Raji (cell line): Measurements from ENCODE around the gene GOLGA8F.
"Not testable (repeated sequence)": the region's sequence is repeated elsewhere in the genome, so short reads cannot be mapped to it uniquely, and the experiment has no call there.

Experiments
- POLR2A ChIP-seq: IDR thresholded peaks from 2 replicates; pipeline ENCODE4 v1.6.1; 2011; ENCODE audit warnings: low read depth, low read length, control low read depth; ENCODE audit not compliant: insufficient read depth

The GOLGA8F gene, protein sequence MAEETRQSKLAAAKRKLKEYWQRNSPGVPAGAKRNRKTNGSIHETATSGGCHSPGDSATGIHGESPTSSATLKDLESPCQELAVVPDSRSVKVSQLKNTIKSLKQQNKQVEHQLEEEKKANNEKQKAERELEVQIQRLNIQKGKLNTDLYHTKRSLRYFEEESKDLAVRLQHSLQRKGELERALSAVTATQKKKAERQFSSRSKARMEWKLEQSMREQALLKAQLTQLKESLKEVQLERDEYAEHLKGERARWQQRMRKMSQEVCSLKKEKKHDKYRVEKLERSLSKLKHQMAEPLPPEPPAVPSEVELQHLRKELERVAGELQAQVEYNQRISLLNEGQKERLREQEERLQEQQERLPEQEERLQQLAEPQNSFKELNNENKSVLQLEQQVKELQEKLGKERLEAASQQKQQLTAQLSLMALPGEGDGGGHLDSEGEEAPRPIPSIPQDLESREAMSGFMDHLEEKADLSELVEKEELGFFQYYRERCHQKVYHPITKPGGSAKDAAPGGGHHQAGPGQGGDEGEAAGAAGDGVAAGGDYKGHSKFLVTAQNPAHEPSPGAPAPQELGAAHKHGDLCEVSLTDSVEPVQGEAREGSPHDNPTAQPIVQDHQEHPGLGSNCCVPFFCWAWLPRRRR

GRCh38 chr15:28378364-28378763 lies at the start of gene GOLGA8F:
Gene GOLGA8F (plus strand): TSS chr15:28378664. CDS start chr15:28378762, 98 bp downstream.
- TF ChIP-seq POLR2A = not testable (repeated sequence)

- not testable (repeated sequence) for TF ChIP-seq POLR2A
These were observed 20.5 kb upstream of the GOLGA8F start, which contains the start of gene GOLGA6L24 for GRCh38 chr15:28357984-28358383. Gene GOLGA6L24 (minus strand): TSS chr15:28358084. CDS start chr15:28358023, 61 bp downstream.
